GM04503 (cell line): ENCODE results near the gene MAST4.
"Not testable (repeated sequence)": the region's sequence is repeated elsewhere in the genome, so short reads cannot be mapped to it uniquely, and the experiment has no call there.

ENCODE experiments used
- DNase-seq: peaks from one replicate; pipeline ENCODE4 v3.0.0-alpha.2; 2012; ENCODE audit warnings: low read depth

The MAST4 gene

GRCh38 chr5:66647146-66647856, 51.1 kb downstream of the MAST4 start:
- no peak for DNase-seq

- no peak for DNase-seq
Observed at GRCh38 chr5:66652818-66653217, 56.6 kb downstream of the MAST4 start.

- peak; percentile 25 for DNase-seq
Observed at GRCh38 chr5:66653325-66653724, 57.1 kb downstream of the MAST4 start.

- no peak for DNase-seq
Observed at GRCh38 chr5:66655395-66656324, 59.5 kb downstream of the MAST4 start.

GRCh38 chr5:66658516-66658915, 62.3 kb downstream of the MAST4 start:
- no peak for DNase-seq

GRCh38 chr5:66659780-66660179, 63.6 kb downstream of the MAST4 start:
- DNase-seq: no peak

- DNase-seq: no peak
Observed at GRCh38 chr5:66660396-66660795, 64.2 kb downstream of the MAST4 start.

- peak; percentile 47 for DNase-seq
Observed at GRCh38 chr5:66661149-66661548, 65.0 kb downstream of the MAST4 start.

- DNase-seq: no peak
Observed at GRCh38 chr5:66666778-66667177, 70.6 kb downstream of the MAST4 start.

GRCh38 chr5:66669086-66669861, 73.1 kb downstream of the MAST4 start:
- DNase-seq: no peak

GRCh38 chr5:66669862-66670195, 73.6 kb downstream of the MAST4 start:
- no peak for DNase-seq

GRCh38 chr5:66671305-66671704, 75.1 kb downstream of the MAST4 start:
- no peak for DNase-seq

- no peak for DNase-seq
Observed at GRCh38 chr5:66674802-66675201, 78.6 kb downstream of the MAST4 start.

- no peak for DNase-seq
Observed at GRCh38 chr5:66675406-66675805, 79.2 kb downstream of the MAST4 start.

- DNase-seq: no peak
Observed at GRCh38 chr5:66680221-66680620, 84.0 kb downstream of the MAST4 start.

- DNase-seq: no peak
Observed at GRCh38 chr5:66680804-66681203, 84.6 kb downstream of the MAST4 start.

GRCh38 chr5:66684663-66685062, 88.5 kb downstream of the MAST4 start:
- DNase-seq: no peak

GRCh38 chr5:66689522-66690220, 93.5 kb downstream of the MAST4 start:
- no peak for DNase-seq

- no peak for DNase-seq
Observed at GRCh38 chr5:66694036-66694435, 97.8 kb downstream of the MAST4 start.

- not testable (repeated sequence) for DNase-seq
Observed at GRCh38 chr5:66695840-66696239, 99.6 kb downstream of the MAST4 start.

- no peak for DNase-seq
Observed at GRCh38 chr5:66697796-66698564, 101.8 kb downstream of the MAST4 start.
